Esophagus squamous epithelium (tissue), 5 donors: Measurements from ENCODE around the gene ANO2. TPM values are rescaled to one million over a fixed set of nuclear protein-coding genes. Genes with fewer than 3 reads are reported as not detected.
"Not testable (repeated sequence)": the region's sequence is repeated elsewhere in the genome, so short reads cannot be mapped to it uniquely, and the experiment has no call there.

Experiments used
- DNase-seq: peaks from one replicate; lab custom pipeline; 2025; lab: John Stamatoyannopoulos, UW
- H3K27ac ChIP-seq, 4 donors: fragments of 200-600 bp; sonication (generic); one replicate each; pipeline ENCODE4 v1.5.1; 2016 to 2019; ENCODE audit warnings: mild to moderate bottlenecking in 1 of 4
- H3K27me3 ChIP-seq, 4 donors: fragments of 200-600 bp; sonication (generic); 1 replicate in 3 of 4; 2 replicates in 1 of 4; pipeline versions ENCODE4 v1.5.1 to v1.6.0; 2017 to 2021; ENCODE audit warnings: antibody characterized with exemption in 1 of 4
- H3K36me3 ChIP-seq, 3 donors: fragments of 200-600 bp; sonication (generic); one replicate each; pipeline ENCODE4 v1.5.1; 2016 to 2019
- H3K4me1 ChIP-seq, 3 donors: fragments of 200-600 bp; sonication (generic); one replicate each; pipeline ENCODE4 v1.5.1; 2017 to 2019
- H3K4me3 ChIP-seq, 4 donors: fragments of 200-600 bp; sonication (generic); 1 replicate in 3 of 4; 2 replicates in 1 of 4; pipeline ENCODE4 v1.5.1; 2016 to 2019; ENCODE audit warnings: mild to moderate bottlenecking in 2 of 4, moderate library complexity in 1 of 4
- H3K9me3 ChIP-seq, 3 donors: fragments of 200-600 bp; sonication (generic); one replicate each; pipeline ENCODE4 v1.5.1; 2016 to 2019
- POLR2A ChIP-seq, 4 donors: fragments of 450-650 bp; IDR thresholded peaks; one replicate each; pipeline ENCODE4 v1.6.1; 2017; ENCODE audit warnings: antibody characterized with exemption in 4 of 4, mild to moderate bottlenecking in 4 of 4, moderate library complexity in 3 of 4
- WGBS, 2 donors: methylation state at CpG; one replicate each; pipeline ENCODE4 v1.1.5; 2018; 5-methylcytosine and 5-hydroxymethylcytosine counted together
- intact Hi-C: fragments of 100-400 bp; cut with DNase I; formaldehyde crosslinking; loops from one replicate; pipeline ENCODE4 v1.15.0; 2022
- total RNA-seq, 4 donors: library from RNA; depleted of rRNA; stranded (reverse); fragments of >200 nt; gene quantifications; one replicate each; pipeline ENCODE4 v1.1.0, GENCODE V29; 2016
- TF ChIP-seq, protein P1 (sequence below), 6 experiments: fragments of 450-650 bp in 4 of 6; fragments of 200-600 bp in 2 of 6; sonication (generic) in 2 of 6; IDR thresholded peaks; one replicate each; pipeline ENCODE4 v1.5.1; 2016 to 2019; ENCODE audit warnings: antibody characterized with exemption in 6 of 6, mild to moderate bottlenecking in 4 of 6, moderate library complexity in 4 of 6
- donor health status: DM: yes; HTN: yes; CAD: no.

Gene ANO2
- total RNA-seq, 4 donors from 2014 or later: 0.49 to 11.8 (median 3.1) TPM

DNA sequence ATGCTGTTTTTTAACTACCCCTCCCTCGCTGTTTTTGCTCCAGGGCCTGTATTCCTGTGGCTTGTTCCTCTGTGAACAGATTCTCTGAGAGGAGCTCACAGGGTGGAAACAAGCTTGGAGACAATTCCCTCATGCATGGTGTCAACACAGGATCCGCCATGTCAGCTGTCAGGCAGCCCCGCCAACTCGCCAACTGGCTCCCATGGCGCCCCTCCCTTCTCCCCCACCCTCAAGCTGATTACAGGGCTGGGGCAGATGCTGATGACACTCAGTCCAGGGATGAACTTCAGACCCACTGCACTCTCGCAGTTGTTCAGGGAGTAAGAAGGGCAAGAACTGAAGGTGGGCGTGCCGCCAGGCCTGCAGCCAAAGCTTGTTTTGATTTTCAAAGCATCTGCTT, 283.2 kb downstream of the ANO2 start:
- no peaks in the 10 kb centered on the region for H3K4me1 ChIP-seq
- no peaks in the 10 kb centered on the region for H3K9me3 ChIP-seq
- no peaks in the 10 kb centered on the region for H3K27me3 ChIP-seq
- no peak overlapping the region for H3K4me3 ChIP-seq
- no peaks in the 10 kb centered on the region for H3K36me3 ChIP-seq
- intact Hi-C loops: no loop called here
- DNase-seq: no peak
- TF ChIP-seq, protein P1, sequence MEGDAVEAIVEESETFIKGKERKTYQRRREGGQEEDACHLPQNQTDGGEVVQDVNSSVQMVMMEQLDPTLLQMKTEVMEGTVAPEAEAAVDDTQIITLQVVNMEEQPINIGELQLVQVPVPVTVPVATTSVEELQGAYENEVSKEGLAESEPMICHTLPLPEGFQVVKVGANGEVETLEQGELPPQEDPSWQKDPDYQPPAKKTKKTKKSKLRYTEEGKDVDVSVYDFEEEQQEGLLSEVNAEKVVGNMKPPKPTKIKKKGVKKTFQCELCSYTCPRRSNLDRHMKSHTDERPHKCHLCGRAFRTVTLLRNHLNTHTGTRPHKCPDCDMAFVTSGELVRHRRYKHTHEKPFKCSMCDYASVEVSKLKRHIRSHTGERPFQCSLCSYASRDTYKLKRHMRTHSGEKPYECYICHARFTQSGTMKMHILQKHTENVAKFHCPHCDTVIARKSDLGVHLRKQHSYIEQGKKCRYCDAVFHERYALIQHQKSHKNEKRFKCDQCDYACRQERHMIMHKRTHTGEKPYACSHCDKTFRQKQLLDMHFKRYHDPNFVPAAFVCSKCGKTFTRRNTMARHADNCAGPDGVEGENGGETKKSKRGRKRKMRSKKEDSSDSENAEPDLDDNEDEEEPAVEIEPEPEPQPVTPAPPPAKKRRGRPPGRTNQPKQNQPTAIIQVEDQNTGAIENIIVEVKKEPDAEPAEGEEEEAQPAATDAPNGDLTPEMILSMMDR (IDR thresholded peaks at IDR 0.05): no peak
- no peak overlapping the region for H3K27ac ChIP-seq
- WGBS, 2 donors: 84 to 94% methylated on average over 4 to 5 of the region's 8 CpGs

DNA sequence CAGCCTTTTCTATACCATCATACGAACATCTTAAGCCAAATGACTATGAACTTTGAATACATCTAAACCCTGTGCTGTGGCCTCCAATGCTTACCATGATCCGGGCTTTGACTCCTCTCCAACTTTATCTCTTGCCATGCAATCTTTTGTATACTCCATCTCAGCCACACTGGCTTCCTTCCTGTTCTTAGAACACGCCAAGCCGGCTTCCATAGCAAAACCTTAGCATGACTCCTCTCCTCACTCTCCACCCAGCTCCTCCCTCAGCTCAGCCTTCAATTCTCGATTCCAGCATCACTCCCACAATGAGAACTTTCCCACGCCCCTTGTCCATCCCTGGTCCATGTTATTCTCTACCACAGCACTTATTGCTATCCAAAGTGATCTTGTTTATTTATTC, 284.8 kb downstream of the ANO2 start:
- H3K36me3 ChIP-seq: no peaks in the 10 kb centered on the region
- H3K9me3 ChIP-seq: no peaks in the 10 kb centered on the region
- no peak for TF ChIP-seq POLR2A (IDR thresholded peaks at IDR 0.05)
- TF ChIP-seq, protein P1 (IDR thresholded peaks at IDR 0.05): no peak
- 54 to 65% methylated on average over 6 of the region's 6 CpGs for WGBS, 2 donors
- intact Hi-C loops: no loop called here
- no peak for DNase-seq
- H3K27ac ChIP-seq: no peak overlapping the region
- H3K4me3 ChIP-seq: no peak overlapping the region
- no peaks in the 10 kb centered on the region for H3K4me1 ChIP-seq
- H3K27me3 ChIP-seq: no peaks in the 10 kb centered on the region

DNA sequence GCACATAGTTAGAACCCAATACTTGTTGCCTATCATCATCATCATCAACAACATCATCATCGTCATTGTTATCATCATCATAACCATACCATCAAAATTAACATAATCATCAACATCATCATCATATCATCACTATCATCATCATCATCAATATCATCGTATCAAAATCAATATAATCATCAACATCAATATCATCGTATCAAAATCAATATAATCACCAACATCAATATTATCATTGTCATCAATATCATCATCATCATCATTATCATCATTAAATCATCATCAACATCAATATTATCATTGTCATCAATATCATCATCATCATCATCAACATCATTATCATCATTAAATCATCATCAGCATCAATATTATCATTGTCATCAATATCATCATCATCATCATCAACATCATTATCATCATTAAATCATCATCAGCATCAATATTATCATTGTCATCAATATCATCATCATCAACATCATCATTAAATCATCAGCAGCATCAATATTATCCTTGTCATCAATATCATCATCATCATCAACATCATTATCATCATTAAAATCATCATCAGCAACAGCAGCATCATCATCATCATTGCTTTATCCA, 286.6 kb downstream of the ANO2 start:
- H3K36me3 ChIP-seq, H3K4me1 ChIP-seq, intact Hi-C loops, DNase-seq, H3K27me3 ChIP-seq, H3K27ac ChIP-seq, H3K9me3 ChIP-seq, H3K4me3 ChIP-seq: not testable (repeated sequence)
- 90 to 91% methylated on average over 3 of the region's 3 CpGs for WGBS, 2 donors

- DNase-seq: no peak
- intact Hi-C loops: no loop called here
- 49 to 63% methylated on average over 3 of the region's 4 CpGs for WGBS, 2 donors
- H3K36me3 ChIP-seq: no peaks in the 10 kb centered on the region
- H3K4me1 ChIP-seq: no peaks in the 10 kb centered on the region
- H3K27ac ChIP-seq: no peak overlapping the region
- no peak for TF ChIP-seq POLR2A (IDR thresholded peaks at IDR 0.05)
- TF ChIP-seq, protein P1 (IDR thresholded peaks at IDR 0.05): no peak
- H3K9me3 ChIP-seq: no peaks in the 10 kb centered on the region
- H3K4me3 ChIP-seq: no peak overlapping the region
- H3K27me3 ChIP-seq: no peaks in the 10 kb centered on the region
Measured at GRCh38 chr12:5656836-5657235, 288.2 kb downstream of the ANO2 start.

- 51 to 74% methylated on average over 3 of the region's 3 CpGs for WGBS, 2 donors
Measured at GRCh38 chr12:5655120-5655519, 289.9 kb downstream of the ANO2 start.

More at GRCh38 chr12:5655120-5655519, 289.9 kb downstream of the ANO2 start:
- no peak for TF ChIP-seq POLR2A (IDR thresholded peaks at IDR 0.05)
- TF ChIP-seq, protein P1 (IDR thresholded peaks at IDR 0.05): no peak
- Histone ChIP-seq H3K9me3 (no peaks in the 10 kb centered on the region), H3K4me1 (no peaks in the 10 kb centered on the region), H3K4me3 (no peak overlapping the region), H3K27ac (no peak overlapping the region), H3K27me3 (no peaks in the 10 kb centered on the region), H3K36me3 (no peaks in the 10 kb centered on the region)
- intact Hi-C loops: no loop called here
- no peak for DNase-seq
